Skin epidermis (tissue), 12 donors: ENCODE results near the gene SLC13A4.

Experiments
- H3K27ac ChIP-seq, 21 experiments: fragments of 200-600 bp; sonication (generic) in 11 of 21; one replicate each; pipeline ENCODE4 v1.5.0; 2020; ENCODE audit warnings: mild to moderate bottlenecking in 3 of 21, inconsistent platforms in 2 of 21, moderate library complexity in 2 of 21
- H3K4me3 ChIP-seq, 7 experiments: fragments of 200-600 bp; sonication (generic) in 2 of 7; one replicate each; pipeline ENCODE4 v1.5.0; 2020; ENCODE audit warnings: inconsistent platforms in 2 of 7, mild to moderate bottlenecking in 2 of 7, moderate library complexity in 1 of 7

The SLC13A4 gene

DNA sequence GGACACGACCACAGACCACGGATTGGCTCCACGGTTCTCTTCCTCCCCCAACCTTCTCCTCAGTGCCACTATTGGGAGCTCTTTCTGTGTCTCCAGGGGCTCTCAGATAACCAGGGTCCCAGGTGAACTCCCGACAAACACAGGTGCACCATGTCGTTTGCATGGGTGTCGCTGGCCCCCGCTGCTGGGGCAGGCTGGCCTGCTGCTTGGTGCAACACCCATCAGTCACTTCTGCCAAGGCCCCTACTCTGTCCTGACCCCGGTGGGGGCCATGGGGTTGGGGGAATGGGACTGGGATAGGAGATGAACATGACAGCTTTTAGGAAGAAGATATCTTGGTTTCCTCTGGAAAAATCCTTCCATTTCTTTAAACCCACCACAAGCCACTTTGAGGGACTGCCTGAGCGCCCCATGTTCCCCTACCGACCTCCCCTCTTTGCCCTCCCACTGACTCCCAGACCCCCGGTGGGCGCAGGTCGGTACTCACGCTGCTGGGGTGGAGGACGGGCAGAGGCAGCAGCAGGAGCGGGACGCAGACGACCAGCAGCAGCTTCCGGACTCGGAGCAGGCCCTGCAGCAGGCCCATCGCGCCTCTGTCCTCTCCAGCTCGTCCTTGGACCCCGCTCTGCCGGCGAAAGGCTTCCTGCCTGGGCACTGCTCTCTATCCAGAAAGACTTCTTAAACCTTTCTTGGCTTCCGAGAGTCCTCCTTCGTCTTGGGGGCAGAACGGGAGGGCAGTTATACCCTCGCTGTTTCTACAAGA lies 894 bp downstream of the SLC13A4 start:
- H3K27ac ChIP-seq = no peak overlapping the region
- H3K4me3 ChIP-seq = no peak overlapping the region

DNA sequence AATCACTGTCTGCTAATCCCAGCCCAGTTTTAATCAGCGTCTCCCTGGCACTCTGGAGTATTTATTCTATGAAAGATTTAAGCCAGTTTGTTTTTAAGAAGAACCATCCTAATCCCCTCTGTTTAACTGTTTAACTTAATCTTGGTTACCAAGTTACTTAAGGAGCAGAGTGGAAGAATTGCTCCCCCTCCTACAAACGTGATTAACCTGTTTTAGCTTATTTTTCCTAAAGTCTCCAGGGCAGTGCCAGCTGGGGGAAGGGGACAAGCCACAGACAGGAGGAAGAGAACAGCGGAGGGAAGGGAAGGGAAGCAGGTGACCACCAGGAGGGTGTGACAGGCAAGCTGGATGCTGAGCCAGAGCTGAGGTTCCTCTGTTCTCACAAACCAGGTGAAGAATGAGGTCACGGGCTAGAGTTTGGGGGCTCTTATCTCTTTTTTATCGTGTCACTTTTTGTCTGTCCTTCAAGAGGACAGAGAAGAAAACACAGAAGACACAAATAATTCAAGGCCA lies 1.7 kb downstream of the SLC13A4 start:
- Histone ChIP-seq H3K4me3 (no peak overlapping the region), H3K27ac (no peak overlapping the region)

DNA sequence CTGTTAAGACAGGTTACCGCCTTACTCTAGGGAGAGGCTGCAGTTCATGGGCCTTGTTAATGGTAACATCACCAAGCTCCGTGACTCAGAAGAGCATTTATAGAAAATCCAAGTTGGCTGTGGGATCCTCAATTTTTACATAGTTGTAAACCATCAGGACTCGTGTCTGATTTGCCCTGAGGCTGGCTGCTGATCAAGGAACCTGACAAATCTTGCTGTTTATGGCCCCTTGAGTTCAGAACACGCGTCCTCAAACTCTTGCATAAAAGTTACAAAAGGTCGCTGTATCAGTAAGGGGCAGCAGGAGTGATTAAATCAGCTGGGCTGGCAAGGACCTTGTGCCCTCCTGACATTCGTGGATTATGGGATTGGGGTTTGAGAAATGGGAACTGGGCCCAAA lies 4.6 kb downstream of the SLC13A4 start:
- no peak overlapping the region for H3K27ac ChIP-seq
- no peak overlapping the region for H3K4me3 ChIP-seq

DNA sequence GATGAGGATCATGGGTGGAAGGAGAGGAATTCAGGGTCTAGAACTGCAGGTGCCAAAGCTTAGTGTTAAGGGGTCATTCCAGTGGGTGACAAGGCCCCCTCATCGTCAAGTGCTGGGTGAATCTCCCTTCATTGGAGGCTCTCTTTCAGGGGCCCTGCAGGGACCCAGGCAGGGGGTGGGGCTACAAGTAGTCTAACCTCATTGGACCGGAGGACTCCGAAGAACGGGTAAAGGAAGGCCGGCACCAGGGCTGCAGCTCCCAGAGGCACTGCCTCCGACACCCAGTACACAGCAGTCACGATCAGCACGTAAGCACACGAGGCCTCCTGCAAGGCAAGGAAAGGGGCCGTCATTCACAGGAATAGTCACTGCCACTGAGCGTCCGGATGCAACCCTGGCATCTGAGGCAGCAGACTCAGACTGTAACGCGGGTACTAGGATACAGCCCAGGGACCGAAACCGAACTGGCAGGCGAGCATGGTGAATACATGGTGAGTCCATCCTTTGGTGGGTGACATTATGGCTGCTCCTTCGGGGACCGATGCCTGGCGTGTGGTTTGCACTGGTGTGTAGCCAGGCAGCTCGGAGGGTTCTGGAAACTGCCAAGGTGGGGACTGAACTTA lies 6.7 kb downstream of the SLC13A4 start:
- Histone ChIP-seq H3K4me3 (no peak overlapping the region), H3K27ac (no peak overlapping the region)

DNA sequence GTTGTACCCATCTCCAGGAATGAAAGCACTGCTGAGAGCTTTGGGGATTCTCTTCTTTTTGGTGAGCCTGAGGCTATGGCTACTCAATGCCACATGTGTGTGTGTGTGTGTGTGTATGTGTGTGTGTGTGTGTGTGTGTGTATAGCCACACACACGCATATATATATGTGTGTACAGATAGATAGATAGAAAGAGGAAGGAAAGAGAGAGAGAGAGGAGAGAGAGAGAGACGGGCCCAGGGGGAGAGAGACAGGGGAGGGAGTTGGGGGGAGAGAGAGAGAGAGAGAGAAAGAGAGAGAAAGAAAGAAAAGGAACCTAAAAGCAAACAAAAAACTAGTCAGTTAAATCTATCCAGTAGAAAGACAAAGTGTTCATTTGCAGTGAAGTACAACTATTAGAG lies 8.3 kb downstream of the SLC13A4 start:
- no peak overlapping the region for H3K27ac ChIP-seq

DNA sequence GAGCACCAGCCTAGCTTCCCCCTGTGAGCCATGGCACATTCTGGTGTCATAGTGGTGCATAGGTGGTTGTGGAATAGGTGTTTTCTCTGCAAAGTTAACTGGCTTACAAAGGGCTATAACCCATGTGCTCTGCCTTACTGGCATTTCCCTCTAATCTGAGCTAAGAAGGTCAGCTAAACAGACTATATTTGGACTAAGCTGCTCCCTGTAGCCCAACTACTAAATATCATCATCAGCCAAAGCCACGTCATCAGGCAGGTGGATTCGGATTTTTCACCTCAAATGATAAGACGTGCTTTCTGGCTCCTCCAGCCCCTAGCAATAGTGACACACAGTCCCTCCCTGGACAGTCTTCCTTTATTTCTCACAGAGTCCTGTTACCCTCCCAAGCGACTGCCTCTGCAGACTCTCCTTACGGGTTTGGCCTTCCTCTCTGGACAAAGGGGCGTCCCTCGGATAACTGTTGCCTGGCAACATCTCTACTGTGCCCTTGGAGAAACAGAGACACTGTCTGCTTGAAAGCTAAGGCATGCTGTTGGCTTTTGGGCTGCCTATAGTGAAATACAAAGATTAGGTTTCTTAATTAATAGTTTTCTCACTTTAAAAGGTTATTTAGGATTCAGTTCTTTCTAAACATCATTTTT lies 9.1 kb downstream of the SLC13A4 start:
- Histone ChIP-seq H3K4me3 (no peak overlapping the region), H3K27ac (no peak overlapping the region)

More for the DNA sequence above, 8.3 kb downstream of the SLC13A4 start:
- no peak overlapping the region for H3K4me3 ChIP-seq

DNA sequence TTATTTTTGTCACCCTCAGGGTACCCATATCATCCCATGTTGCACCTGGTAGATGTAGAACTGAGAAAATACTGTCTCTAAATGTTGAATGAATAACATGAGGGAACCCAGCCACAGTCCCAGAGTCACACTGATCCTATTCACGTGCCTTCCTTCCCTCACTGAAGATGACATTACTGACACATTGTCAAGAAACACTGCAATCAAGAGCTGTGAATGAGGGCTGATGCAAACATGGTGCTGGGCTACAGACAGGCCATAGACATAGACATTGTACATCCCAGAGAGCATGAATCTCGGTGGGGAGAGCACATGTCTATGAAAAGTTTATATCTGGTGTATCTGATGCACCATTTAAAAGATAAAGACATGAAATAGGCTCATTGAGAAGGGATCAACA lies 9.8 kb downstream of the SLC13A4 start:
- H3K27ac ChIP-seq = no peak overlapping the region

DNA sequence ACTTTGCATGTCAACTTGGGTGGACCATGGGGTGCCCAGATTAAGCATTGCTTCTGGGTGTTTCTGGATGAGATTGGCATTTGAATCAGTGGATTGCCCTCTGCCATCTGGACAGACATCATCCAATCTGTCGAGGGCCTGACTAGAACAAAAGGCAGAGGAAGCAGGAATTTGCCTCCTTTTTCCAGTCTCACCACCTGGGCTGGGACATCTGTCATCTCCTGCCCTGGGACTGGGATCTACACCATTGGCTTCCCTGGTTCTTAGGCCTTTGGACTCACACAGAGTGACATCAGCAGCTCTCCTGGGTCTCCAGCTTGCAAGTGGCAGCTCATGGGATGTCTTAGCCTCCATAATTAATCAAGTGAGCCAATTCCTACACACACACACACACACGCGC lies 10.3 kb downstream of the SLC13A4 start:
- no peak overlapping the region for H3K27ac ChIP-seq
- H3K4me3 ChIP-seq = no peak overlapping the region

More for the DNA sequence above, 9.8 kb downstream of the SLC13A4 start:
- no peak overlapping the region for H3K4me3 ChIP-seq

DNA sequence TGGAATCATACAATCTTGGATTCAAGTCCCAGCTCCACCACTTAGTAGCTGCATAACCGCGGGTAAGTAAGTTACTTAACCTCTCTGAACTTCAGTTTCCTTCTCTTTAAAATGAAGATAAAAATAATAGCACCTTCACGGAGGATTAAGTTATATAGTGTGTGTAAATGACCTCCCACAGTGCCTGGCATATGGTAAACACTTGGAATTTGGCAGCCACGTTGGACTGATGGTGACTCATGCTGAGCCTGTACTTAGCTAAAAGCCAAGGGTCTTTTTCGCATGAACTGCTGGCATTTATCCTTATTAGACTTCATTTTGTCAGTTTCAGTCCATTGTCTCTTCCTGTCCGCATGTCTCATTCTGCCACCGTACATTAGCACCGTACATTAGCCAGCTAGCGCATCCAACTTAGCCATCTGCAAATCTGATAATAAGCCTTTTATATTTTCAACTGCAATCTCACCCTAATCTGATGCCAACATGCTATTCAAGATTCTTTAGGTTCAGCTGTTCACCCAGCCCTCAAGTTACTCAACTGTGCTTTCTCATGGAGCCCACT lies 11.2 kb downstream of the SLC13A4 start:
- Histone ChIP-seq H3K4me3 (no peak overlapping the region), H3K27ac (no peak overlapping the region)

DNA sequence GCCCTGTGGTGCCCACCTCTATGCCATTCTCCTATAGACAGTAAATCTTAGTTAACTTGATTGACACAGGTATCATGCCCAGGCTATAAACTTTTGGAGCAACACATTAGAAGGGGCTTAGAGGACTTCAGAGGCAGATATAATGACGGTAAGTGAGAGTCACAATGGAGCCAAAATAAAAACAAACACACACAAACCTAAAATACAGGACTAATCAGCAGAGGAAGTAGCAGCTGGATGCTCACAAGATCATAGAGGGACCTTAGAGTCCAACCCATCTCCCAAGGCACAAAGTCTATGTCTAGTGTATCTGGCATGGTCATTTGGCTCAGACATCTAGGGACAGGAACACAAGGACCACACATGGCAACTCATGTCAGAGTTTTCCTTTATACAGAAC lies 12.3 kb downstream of the SLC13A4 start:
- no peak overlapping the region for H3K27ac ChIP-seq

DNA sequence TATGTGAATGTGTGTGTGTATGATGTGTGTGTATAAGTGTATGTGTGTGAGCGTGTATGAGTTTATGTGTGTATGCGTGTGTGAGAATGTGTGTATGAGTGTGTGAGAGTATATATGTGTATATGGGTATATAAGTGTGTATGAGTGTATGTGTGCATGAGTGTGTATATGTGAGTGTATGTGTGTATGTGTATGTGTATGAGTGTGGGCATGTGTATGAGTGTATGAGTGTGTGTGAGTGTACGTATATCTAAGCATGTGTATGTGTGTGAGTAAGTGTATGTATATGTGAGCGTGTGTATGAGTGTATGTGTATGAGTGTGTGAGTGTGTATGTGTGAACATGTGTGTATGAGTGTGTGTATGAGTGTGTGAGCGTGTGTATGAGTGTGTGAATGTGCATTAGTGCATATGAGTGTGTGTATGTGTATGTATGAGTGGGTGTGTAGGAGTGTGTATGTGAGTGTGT lies 12.9 kb downstream of the SLC13A4 start:
- Histone ChIP-seq H3K27ac (no peak overlapping the region), H3K4me3 (no peak overlapping the region)

More for the DNA sequence above, 12.3 kb downstream of the SLC13A4 start:
- H3K4me3 ChIP-seq = no peak overlapping the region

DNA sequence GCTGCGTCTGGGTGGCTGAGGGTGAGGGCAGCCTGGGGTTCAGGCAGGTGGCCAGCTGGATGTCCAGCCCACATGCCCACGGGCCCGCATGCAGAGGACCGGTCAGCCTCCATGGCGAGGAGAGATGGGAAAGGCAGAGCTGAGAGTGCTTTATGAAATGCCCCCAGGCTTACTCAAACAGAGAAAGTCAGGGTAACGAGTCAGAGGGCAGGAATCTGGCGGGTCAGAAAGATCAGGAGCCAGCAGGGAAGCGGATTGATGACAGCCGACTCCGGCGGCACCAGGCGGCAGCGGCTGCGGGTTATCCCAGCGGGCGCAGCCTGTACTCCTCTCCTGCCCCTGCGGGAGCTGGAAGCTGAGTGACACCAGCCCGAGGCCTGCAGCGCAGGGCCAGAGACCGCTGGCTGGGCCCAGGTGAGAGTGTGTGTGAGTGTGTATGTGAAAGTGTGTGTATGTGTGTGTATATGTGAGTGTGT lies 13.4 kb downstream of the SLC13A4 start:
- H3K4me3 ChIP-seq = no peak overlapping the region

DNA sequence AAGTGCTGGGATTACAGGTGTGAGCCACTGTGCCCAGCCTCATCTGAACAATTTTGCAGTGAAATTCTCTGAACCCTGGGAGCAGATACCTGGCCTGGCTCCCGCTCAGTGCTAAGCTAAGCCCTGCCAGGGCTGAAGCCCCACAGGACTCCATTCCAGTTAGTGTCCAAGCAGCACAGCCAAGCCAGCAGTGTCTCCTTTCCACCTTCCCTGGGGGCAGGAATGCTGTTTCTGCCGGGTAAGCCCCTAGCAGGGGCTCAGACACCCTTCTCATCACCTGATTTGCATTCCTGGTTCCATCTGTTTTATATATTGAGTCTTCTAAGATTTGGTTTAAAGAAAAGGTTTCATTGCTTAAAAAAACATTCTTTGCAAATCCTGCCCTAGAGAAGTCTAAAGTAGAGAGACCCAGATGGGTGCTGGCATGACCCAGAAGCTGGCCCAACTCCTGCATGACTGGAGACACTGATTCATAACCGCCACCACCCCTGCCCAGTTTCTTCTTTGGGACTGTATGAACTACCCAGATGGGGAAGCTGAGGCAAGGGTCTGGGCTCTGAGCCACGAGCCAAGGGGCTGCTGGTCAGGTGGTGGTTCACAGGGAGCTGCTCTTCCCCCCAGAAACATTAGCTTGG lies 14.0 kb downstream of the SLC13A4 start:
- peak overlapping the region in 1 of 21 experiments; percentile 28 for H3K27ac ChIP-seq
- H3K4me3 ChIP-seq = no peak overlapping the region

More for the DNA sequence above, 13.4 kb downstream of the SLC13A4 start:
- peak overlapping the region in 2 of 21 experiments; percentile 28 for H3K27ac ChIP-seq

DNA sequence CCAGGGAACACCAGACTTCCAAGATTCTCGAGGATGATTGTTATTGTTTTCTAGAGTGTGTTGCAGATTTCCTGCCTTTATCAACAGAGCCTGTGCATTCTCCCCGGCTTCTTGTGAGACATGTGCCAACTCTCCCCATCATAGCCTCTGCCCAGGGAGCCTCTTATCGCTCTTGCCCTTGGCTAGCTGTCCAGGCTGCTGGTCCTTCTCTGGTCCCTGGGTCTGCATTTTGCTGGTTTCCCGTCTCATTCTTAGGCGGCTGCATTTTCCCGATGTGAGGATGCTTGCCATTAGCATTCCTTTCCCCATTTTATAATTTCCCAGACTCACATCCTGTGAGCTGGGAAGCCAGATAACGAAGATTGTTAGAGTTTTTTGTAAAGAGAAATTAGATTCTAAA lies 15.2 kb downstream of the SLC13A4 start:
- Histone ChIP-seq H3K27ac (no peak overlapping the region), H3K4me3 (no peak overlapping the region)

DNA sequence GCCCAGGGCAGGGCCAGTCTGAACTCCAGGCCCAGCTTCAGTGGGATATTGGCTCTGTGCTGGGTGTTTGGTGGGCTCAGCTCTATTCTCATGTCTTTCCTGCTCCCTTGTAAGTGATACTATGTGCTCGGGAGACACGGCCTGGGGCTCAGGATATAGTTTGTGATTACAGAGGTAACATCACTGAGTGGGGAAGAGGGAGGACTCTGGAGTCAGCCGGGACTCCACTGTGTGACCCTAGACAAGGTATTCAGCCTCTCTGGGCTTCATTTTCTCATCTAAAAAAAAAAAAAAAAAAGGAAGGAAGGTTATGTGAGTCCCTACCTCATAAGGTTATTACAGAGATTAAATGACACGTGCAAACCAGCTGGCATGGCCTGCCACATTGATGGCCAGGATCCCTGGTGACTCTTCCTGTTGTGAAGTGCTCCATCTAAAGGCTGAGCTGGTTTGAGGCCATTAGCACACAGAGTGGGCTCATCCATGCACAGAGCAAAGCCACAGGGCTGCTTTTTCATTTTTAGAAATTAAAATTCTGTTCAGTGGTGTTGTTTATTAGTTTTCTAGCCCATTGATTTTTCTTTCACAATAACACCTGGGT lies 15.7 kb downstream of the SLC13A4 start:
- H3K4me3 ChIP-seq = no peak overlapping the region
- no peak overlapping the region for H3K27ac ChIP-seq

DNA sequence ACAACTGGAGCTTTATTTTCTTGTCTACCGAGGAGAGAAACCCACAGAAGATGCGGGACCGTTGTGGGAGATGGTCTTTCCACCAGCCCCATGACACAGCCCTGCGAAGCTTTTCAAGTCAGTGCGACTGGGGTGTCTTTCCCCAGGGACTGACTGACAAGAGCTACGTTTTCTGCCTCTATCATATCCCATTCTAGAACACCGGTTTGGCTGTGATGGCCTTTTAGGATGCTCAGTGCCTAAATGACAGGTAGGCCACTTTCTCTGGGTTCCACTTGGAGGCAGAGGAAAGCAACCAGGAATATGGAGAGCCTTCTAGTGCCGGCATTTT lies 16.9 kb downstream of the SLC13A4 start:
- Histone ChIP-seq H3K4me3 (no peak overlapping the region), H3K27ac (peak overlapping the region in 1 of 21 experiments; percentile 28)

DNA sequence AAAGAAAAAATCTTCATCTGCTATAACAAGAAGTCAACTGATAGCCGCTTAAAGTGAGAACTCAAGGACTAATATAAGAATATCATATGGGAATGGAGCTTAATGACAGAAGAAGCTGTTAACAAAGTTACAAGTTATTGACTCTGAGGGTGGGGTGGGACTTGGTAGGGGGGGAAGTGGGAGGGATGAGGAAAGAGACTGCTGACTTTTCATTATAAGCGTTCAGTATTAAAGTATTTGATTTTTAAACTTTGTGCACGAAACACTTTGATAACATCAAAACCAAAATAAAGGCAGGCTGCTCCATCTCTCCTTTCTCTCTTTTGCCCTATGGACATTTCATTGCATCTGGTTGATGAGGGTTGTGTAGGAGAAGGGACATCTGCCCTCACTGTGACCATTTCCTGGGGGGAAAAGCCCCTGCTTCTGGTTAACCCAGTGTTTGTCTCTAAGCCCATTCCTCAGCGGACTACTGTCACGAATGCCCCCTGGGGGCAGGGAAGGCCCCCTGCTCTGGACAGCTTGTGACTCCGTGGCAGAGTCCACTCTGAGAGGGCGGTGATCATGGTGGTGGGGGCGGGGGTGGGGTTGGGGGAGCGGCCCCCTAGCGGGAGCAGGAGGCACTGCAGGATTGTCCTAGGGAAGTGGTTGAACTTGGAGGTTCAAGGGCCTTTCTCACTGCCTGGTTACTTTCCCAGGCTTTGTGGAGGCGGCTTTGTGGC lies 17.4 kb downstream of the SLC13A4 start:
- H3K27ac ChIP-seq = peak overlapping the region in 1 of 21 experiments; percentile 28
- no peak overlapping the region for H3K4me3 ChIP-seq

DNA sequence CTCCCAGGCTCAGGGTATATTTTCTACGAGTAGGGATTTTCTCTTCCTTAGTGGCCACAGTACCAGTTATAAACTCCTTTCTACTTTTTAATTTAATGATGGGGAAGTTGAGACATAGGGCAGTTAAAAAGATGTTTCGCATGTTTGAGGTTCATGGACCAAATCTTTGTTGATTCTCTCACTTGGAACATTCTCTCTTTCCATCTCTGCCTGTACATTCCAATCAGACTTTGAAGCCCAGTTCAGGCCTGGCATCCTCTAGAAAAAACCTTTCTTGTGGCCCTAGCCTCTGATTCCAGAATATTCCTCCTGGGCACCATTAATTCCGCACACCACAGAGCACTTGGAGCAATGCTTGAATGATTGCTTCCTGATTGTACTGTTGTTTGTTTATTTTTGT lies 18.5 kb downstream of the SLC13A4 start:
- Histone ChIP-seq H3K4me3 (no peak overlapping the region), H3K27ac (no peak overlapping the region)

DNA sequence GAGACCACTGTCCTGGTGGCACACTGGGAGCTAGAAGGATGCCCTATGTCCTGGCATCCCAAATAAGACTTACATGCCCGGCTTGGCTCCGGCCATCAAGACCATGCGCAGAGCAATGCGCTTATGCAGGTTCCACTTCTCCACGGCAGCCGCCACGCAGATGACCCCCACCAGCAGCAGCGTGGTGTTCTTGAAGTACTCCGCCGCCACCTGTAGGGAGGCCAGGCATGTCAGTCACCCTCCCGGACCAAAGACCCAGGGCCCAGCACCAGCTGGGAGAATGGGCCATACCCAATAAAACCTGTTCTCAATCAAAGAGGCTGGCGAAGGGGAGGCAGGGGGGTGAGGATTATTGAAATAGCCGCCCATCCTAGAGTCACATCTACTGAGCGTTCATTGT lies 19.9 kb downstream of the SLC13A4 start:
- Histone ChIP-seq H3K4me3 (no peak overlapping the region), H3K27ac (peak overlapping the region in 10 of 21 experiments; percentile 21 to 78 (median 67))
